Superior temporal gyrus (tissue), 1 donor: ENCODE data around the gene MTFMT.
"Not testable (repeated sequence)": the region's sequence is repeated elsewhere in the genome, so short reads cannot be mapped to it uniquely, and the experiment has no call there.

Experiments used
- DNase-seq: peaks from one replicate; pipeline ENCODE4 v3.0.0-alpha.2; 2016; ENCODE audit errors: extremely low spot score

The MTFMT gene

GRCh38 chr15:65060641-65061397 is 31.4 kb upstream of the MTFMT start:
- peak; percentile 82 for DNase-seq

- no peak for DNase-seq
Observed at GRCh38 chr15:65059931-65060596, 30.6 kb upstream of the MTFMT start.

GRCh38 chr15:65059369-65059750 is 29.9 kb upstream of the MTFMT start:
- no peak for DNase-seq

GRCh38 chr15:65058394-65059368 is 29.2 kb upstream of the MTFMT start:
- DNase-seq, result no peak

- DNase-seq, result no peak
Observed at GRCh38 chr15:65057549-65057940, 28.1 kb upstream of the MTFMT start.

GRCh38 chr15:65056868-65057548 is 27.6 kb upstream of the MTFMT start:
- DNase-seq, result no peak

- DNase-seq, result no peak
Observed at GRCh38 chr15:65056106-65056505, 26.7 kb upstream of the MTFMT start.

GRCh38 chr15:65055201-65055870 is 25.9 kb upstream of the MTFMT start:
- DNase-seq, result no peak

- peak; percentile 86 for DNase-seq
Observed at GRCh38 chr15:65054333-65055200, 25.1 kb upstream of the MTFMT start.

- DNase-seq, result no peak
Observed at GRCh38 chr15:65052956-65053355, 23.5 kb upstream of the MTFMT start.

GRCh38 chr15:65051266-65051665 is 21.8 kb upstream of the MTFMT start:
- no peak for DNase-seq

GRCh38 chr15:65050270-65050669 is 20.8 kb upstream of the MTFMT start:
- DNase-seq, result no peak

- DNase-seq, result peak; percentile 98
Observed at GRCh38 chr15:65049418-65049840, 20.0 kb upstream of the MTFMT start.

- no peak for DNase-seq
Observed at GRCh38 chr15:65048241-65048640, 18.8 kb upstream of the MTFMT start.

- DNase-seq, result no peak
Observed at GRCh38 chr15:65044724-65045481, 15.5 kb upstream of the MTFMT start, which contains the start of gene SLC51B. Gene SLC51B (plus strand): TSS chr15:65045387. CDS start chr15:65050005, 4,618 bp downstream.

GRCh38 chr15:65044218-65044617 is 14.8 kb upstream of the MTFMT start:
- DNase-seq, result not testable (repeated sequence)

- no peak for DNase-seq
Observed at GRCh38 chr15:65042776-65043327, 13.4 kb upstream of the MTFMT start.

- DNase-seq, result no peak
Observed at GRCh38 chr15:65041787-65042186, 12.3 kb upstream of the MTFMT start.

GRCh38 chr15:65040461-65040860 is 11.0 kb upstream of the MTFMT start:
- no peak for DNase-seq
